ENCODE results near the gene RGL1. TPM values are rescaled to one million over a fixed set of nuclear protein-coding genes. Genes with fewer than 3 reads are reported as not detected.

RGL1 gene
- total and polyA plus RNA-seq, 3 experiments from 2014 or later, result 0.97 to 3.3 (median 3.3) TPM

GRCh38 chr1:183883623-183884022 lies 78.7 kb downstream of the RGL1 start:
- Mint-ChIP-seq H3K4me3 (no peak overlapping the region), H3K27ac (no peak overlapping the region), H3K27me3 (peaks cover 0 to 4% of the 10 kb centered on the region in 2 donors), H3K9me3 (no peaks in the 10 kb centered on the region), H3K4me1 (peaks cover 20 to 21% (median 21%) of the 10 kb centered on the region in 3 donors), H3K36me3 (peaks cover 0 to 8% (median 0%) of the 10 kb centered on the region in 3 donors)
- Histone ChIP-seq H3K36me3 (ENCODE audit: insufficient read depth, low read length) (no peaks in the 10 kb centered on the region), H3K4me3 (ENCODE audit: low read length) (no peak overlapping the region), H3K4me1 (ENCODE audit: insufficient read depth, low read length) (peaks cover 15% of the 10 kb centered on the region), H3K27ac (ENCODE audit: low read depth, low read length) (no peak overlapping the region), H3K9me3 (ENCODE audit: low read length) (no peaks in the 10 kb centered on the region), H3K27me3 (ENCODE audit: insufficient read depth, low read length, poor library complexity, severe bottlenecking) (no peaks in the 10 kb centered on the region)
- DNase-seq, result no peak
- ChIA-PET POLR2A (no interaction called here), CTCF (no interaction called here)

- ChIA-PET POLR2A (no interaction called here), CTCF (no interaction called here)
- Mint-ChIP-seq H3K9me3 (no peaks in the 10 kb centered on the region), H3K36me3 (peaks cover 0 to 8% (median 0%) of the 10 kb centered on the region in 3 donors), H3K27ac (no peak overlapping the region), H3K4me3 (no peak overlapping the region), H3K27me3 (peaks cover 0 to 2% of the 10 kb centered on the region in 2 donors), H3K4me1 (peaks cover 29 to 30% (median 30%) of the 10 kb centered on the region in 3 donors)
- Histone ChIP-seq H3K9me3 (ENCODE audit: low read length) (no peaks in the 10 kb centered on the region), H3K4me1 (ENCODE audit: insufficient read depth, low read length) (peaks cover 24% of the 10 kb centered on the region), H3K27ac (ENCODE audit: low read depth, low read length) (no peak overlapping the region), H3K4me3 (ENCODE audit: low read length) (no peak overlapping the region), H3K27me3 (ENCODE audit: insufficient read depth, low read length, poor library complexity, severe bottlenecking) (no peaks in the 10 kb centered on the region), H3K36me3 (ENCODE audit: insufficient read depth, low read length) (no peaks in the 10 kb centered on the region)
- no peak for DNase-seq
These were observed 79.6 kb downstream of the RGL1 start for GRCh38 chr1:183884526-183884925.

- DNase-seq, result no peak
- Mint-ChIP-seq H3K36me3 (peaks cover 0 to 8% (median 0%) of the 10 kb centered on the region in 3 donors), H3K9me3 (no peaks in the 10 kb centered on the region), H3K27me3 (peaks cover 0 to 2% of the 10 kb centered on the region in 2 donors), H3K27ac (peak overlapping the region in 1 of 8 donors; percentile 29), H3K4me3 (no peak overlapping the region), H3K4me1 (peaks cover 32 to 38% (median 37%) of the 10 kb centered on the region in 3 donors)
- Histone ChIP-seq H3K27me3 (ENCODE audit: insufficient read depth, low read length, poor library complexity, severe bottlenecking) (no peaks in the 10 kb centered on the region), H3K36me3 (ENCODE audit: insufficient read depth, low read length) (no peaks in the 10 kb centered on the region), H3K4me1 (ENCODE audit: insufficient read depth, low read length) (peaks cover 31% of the 10 kb centered on the region), H3K9me3 (ENCODE audit: low read length) (no peaks in the 10 kb centered on the region), H3K4me3 (ENCODE audit: low read length) (no peak overlapping the region), H3K27ac (ENCODE audit: low read depth, low read length) (no peak overlapping the region)
- ChIA-PET POLR2A (no interaction called here), CTCF (no interaction called here)
These were observed 80.3 kb downstream of the RGL1 start for GRCh38 chr1:183885142-183885735.

- Mint-ChIP-seq H3K4me1 (peaks cover 32 to 39% (median 39%) of the 10 kb centered on the region in 3 donors), H3K27ac (peak overlapping the region in 1 of 8 donors; percentile 34), H3K27me3 (peaks cover 0 to 2% of the 10 kb centered on the region in 2 donors), H3K9me3 (no peaks in the 10 kb centered on the region), H3K36me3 (peaks cover 0 to 8% (median 0%) of the 10 kb centered on the region in 3 donors), H3K4me3 (no peak overlapping the region)
- Histone ChIP-seq H3K4me1 (ENCODE audit: insufficient read depth, low read length) (peaks cover 32% of the 10 kb centered on the region), H3K9me3 (ENCODE audit: low read length) (no peaks in the 10 kb centered on the region), H3K27me3 (ENCODE audit: insufficient read depth, low read length, poor library complexity, severe bottlenecking) (no peaks in the 10 kb centered on the region), H3K4me3 (ENCODE audit: low read length) (no peak overlapping the region), H3K36me3 (ENCODE audit: insufficient read depth, low read length) (no peaks in the 10 kb centered on the region), H3K27ac (ENCODE audit: low read depth, low read length) (no peak overlapping the region)
- ChIA-PET POLR2A (no interaction called here), CTCF (no interaction called here)
- DNase-seq, result no peak
These were observed 81.3 kb downstream of the RGL1 start for GRCh38 chr1:183886083-183886828.

- Histone ChIP-seq H3K27me3 (ENCODE audit: insufficient read depth, low read length, poor library complexity, severe bottlenecking) (no peaks in the 10 kb centered on the region), H3K4me1 (ENCODE audit: insufficient read depth, low read length) (peaks cover 32% of the 10 kb centered on the region), H3K4me3 (ENCODE audit: low read length) (no peak overlapping the region), H3K36me3 (ENCODE audit: insufficient read depth, low read length) (no peaks in the 10 kb centered on the region), H3K9me3 (ENCODE audit: low read length) (no peaks in the 10 kb centered on the region), H3K27ac (ENCODE audit: low read depth, low read length) (no peak overlapping the region)
- Mint-ChIP-seq H3K27ac (peak overlapping the region in 2 of 8 donors; percentile 34 to 36), H3K4me1 (peaks cover 32 to 39% (median 39%) of the 10 kb centered on the region in 3 donors), H3K36me3 (peaks cover 0 to 8% (median 0%) of the 10 kb centered on the region in 3 donors), H3K27me3 (peaks cover 0 to 2% of the 10 kb centered on the region in 2 donors), H3K9me3 (no peaks in the 10 kb centered on the region), H3K4me3 (no peak overlapping the region)
- ChIA-PET CTCF (no interaction called here), POLR2A (no interaction called here)
- no peak for DNase-seq
These were observed 81.9 kb downstream of the RGL1 start for GRCh38 chr1:183886853-183887252.

GRCh38 chr1:183887826-183888819 lies 83.2 kb downstream of the RGL1 start:
- Mint-ChIP-seq H3K27me3 (peaks cover 0 to 2% of the 10 kb centered on the region in 2 donors), H3K4me1 (peaks cover 32 to 39% (median 39%) of the 10 kb centered on the region in 3 donors), H3K9me3 (no peaks in the 10 kb centered on the region), H3K4me3 (peak overlapping the region in 6 of 7 donors; percentile 33 to 73 (median 56)), H3K27ac (peak overlapping the region in 7 of 8 donors; percentile 7 to 86 (median 43)), H3K36me3 (peaks cover 0 to 8% (median 0%) of the 10 kb centered on the region in 3 donors)
- Histone ChIP-seq H3K9me3 (ENCODE audit: low read length) (no peaks in the 10 kb centered on the region), H3K27me3 (ENCODE audit: insufficient read depth, low read length, poor library complexity, severe bottlenecking) (no peaks in the 10 kb centered on the region), H3K36me3 (ENCODE audit: insufficient read depth, low read length) (no peaks in the 10 kb centered on the region), H3K27ac (ENCODE audit: low read depth, low read length) (no peak overlapping the region), H3K4me1 (ENCODE audit: insufficient read depth, low read length) (peaks cover 32% of the 10 kb centered on the region), H3K4me3 (ENCODE audit: low read length) (no peak overlapping the region)
- peak in 2 of 5 donors; percentile 5 to 26 for DNase-seq
- CTCF ChIA-PET, result interaction anchor here (1.1 to 3.7 kb wide), 2 partner anchors 9 to 27 kb away, joined by 4 to 17 read pairs; no protein-coding TSS in a partner anchor
- POLR2A ChIA-PET, result no interaction called here

- Mint-ChIP-seq H3K4me1 (peaks cover 32 to 39% (median 39%) of the 10 kb centered on the region in 3 donors), H3K27ac (peak overlapping the region in 2 of 8 donors; percentile 39 to 51), H3K27me3 (peaks cover 0 to 2% of the 10 kb centered on the region in 2 donors), H3K9me3 (no peaks in the 10 kb centered on the region), H3K4me3 (peak overlapping the region in 4 of 7 donors; percentile 22 to 73 (median 56)), H3K36me3 (peaks cover 0 to 2% (median 0%) of the 10 kb centered on the region in 3 donors)
- Histone ChIP-seq H3K4me1 (ENCODE audit: insufficient read depth, low read length) (peaks cover 32% of the 10 kb centered on the region), H3K9me3 (ENCODE audit: low read length) (no peaks in the 10 kb centered on the region), H3K4me3 (ENCODE audit: low read length) (no peak overlapping the region), H3K36me3 (ENCODE audit: insufficient read depth, low read length) (no peaks in the 10 kb centered on the region), H3K27ac (ENCODE audit: low read depth, low read length) (no peak overlapping the region), H3K27me3 (ENCODE audit: insufficient read depth, low read length, poor library complexity, severe bottlenecking) (no peaks in the 10 kb centered on the region)
- CTCF ChIA-PET, result interaction anchor here (2.1 to 3.7 kb wide), 2 partner anchors 7 to 27 kb away, joined by 4 to 17 read pairs; no protein-coding TSS in a partner anchor
- DNase-seq, result no peak
- POLR2A ChIA-PET, result no interaction called here
These were observed 84.2 kb downstream of the RGL1 start for GRCh38 chr1:183889095-183889494.
